ENCODE measurements around the gene PROK1.

DNA sequence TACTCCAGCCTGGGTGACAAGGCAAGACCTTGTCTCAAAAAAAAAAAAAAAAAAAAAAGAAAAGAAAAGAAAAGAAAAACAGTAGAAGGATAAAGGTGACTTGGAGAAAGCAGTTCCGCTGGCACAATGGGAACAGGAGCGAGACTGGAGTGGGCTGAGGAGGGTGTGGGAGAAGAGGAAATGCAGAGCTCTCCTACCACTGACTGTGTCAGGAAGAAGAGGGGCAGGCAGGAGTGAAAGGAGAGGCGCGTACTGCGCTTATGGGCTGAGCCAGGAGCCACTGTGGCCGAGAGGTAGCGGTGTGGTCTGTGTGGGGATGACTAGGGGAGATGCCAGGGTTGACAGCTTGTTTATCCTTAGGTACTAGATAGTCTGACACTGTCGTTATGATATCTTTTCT, 6.4 kb upstream of the PROK1 start:
- TF ChIP-seq, protein P1, sequence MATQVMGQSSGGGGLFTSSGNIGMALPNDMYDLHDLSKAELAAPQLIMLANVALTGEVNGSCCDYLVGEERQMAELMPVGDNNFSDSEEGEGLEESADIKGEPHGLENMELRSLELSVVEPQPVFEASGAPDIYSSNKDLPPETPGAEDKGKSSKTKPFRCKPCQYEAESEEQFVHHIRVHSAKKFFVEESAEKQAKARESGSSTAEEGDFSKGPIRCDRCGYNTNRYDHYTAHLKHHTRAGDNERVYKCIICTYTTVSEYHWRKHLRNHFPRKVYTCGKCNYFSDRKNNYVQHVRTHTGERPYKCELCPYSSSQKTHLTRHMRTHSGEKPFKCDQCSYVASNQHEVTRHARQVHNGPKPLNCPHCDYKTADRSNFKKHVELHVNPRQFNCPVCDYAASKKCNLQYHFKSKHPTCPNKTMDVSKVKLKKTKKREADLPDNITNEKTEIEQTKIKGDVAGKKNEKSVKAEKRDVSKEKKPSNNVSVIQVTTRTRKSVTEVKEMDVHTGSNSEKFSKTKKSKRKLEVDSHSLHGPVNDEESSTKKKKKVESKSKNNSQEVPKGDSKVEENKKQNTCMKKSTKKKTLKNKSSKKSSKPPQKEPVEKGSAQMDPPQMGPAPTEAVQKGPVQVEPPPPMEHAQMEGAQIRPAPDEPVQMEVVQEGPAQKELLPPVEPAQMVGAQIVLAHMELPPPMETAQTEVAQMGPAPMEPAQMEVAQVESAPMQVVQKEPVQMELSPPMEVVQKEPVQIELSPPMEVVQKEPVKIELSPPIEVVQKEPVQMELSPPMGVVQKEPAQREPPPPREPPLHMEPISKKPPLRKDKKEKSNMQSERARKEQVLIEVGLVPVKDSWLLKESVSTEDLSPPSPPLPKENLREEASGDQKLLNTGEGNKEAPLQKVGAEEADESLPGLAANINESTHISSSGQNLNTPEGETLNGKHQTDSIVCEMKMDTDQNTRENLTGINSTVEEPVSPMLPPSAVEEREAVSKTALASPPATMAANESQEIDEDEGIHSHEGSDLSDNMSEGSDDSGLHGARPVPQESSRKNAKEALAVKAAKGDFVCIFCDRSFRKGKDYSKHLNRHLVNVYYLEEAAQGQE (IDR thresholded peaks at IDR 0.05): no peak
- TF ChIP-seq, protein P2, sequence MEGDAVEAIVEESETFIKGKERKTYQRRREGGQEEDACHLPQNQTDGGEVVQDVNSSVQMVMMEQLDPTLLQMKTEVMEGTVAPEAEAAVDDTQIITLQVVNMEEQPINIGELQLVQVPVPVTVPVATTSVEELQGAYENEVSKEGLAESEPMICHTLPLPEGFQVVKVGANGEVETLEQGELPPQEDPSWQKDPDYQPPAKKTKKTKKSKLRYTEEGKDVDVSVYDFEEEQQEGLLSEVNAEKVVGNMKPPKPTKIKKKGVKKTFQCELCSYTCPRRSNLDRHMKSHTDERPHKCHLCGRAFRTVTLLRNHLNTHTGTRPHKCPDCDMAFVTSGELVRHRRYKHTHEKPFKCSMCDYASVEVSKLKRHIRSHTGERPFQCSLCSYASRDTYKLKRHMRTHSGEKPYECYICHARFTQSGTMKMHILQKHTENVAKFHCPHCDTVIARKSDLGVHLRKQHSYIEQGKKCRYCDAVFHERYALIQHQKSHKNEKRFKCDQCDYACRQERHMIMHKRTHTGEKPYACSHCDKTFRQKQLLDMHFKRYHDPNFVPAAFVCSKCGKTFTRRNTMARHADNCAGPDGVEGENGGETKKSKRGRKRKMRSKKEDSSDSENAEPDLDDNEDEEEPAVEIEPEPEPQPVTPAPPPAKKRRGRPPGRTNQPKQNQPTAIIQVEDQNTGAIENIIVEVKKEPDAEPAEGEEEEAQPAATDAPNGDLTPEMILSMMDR (IDR thresholded peaks at IDR 0.05): no peak
- TF ChIP-seq FOSL2 (IDR thresholded peaks at IDR 0.05) (no peak), FOSL2 (CRISPR knock-in tag; IDR thresholded peaks at IDR 0.05) (no peak), EP300 (IDR thresholded peaks at IDR 0.05) (no peak), CHD2 (IDR thresholded peaks at IDR 0.05; ENCODE audit: low read length, partially characterized antibody) (no peak), POLR2A (IDR thresholded peaks at IDR 0.05; ENCODE audit: low read length) (no peak), SMC3 (IDR thresholded peaks at IDR 0.05) (no peak), NFE2L2 (conservative IDR thresholded peaks at IDR 0.05; ENCODE audit: low read length) (no peak)
